K562 (cell line): ENCODE results near the gene MRPL58. TPM values are rescaled to one million over a fixed set of nuclear protein-coding genes. Genes with fewer than 3 reads are reported as not detected.
A peak's percentile ranks its signal among the peaks of the same experiment; 100 is the strongest.

Experiments
- ATAC-seq: fragments of 200-7000 bp; cut with Tn5 transposase; 3 replicates; pipeline ENCODE4 v1.9.1; 2020; ENCODE audit warnings: moderate library complexity
- BruUV-seq: library from RNA; stranded (reverse); fragments of 400-500 nt; replicated peaks from 2 replicates; lab custom pipeline; 2021; lab: Mats Ljungman, UMichigan
- CTCF ChIA-PET: fragments of 300-600 bp; formaldehyde crosslinking; extraction: SDS; loops from one replicate; lab custom pipeline; 2021; ENCODE audit warnings: low intra/inter-chr PET ratio; lab: Yijun Ruan, JAX
- POLR2A ChIA-PET: fragments of 300-600, 350-650 bp; sonication (Branson Sonifier 250); formaldehyde crosslinking; extraction: SDS; loops from one replicate; lab custom pipeline; 2021; ENCODE audit warnings: antibody characterized with exemption, inconsistent platforms; lab: Yijun Ruan, JAX
- DNase-seq, 4 experiments: peaks; one replicate each; pipeline versions ENCODE4 v3.0.0 to v3.0.0-alpha.2; 2011 to 2018; ENCODE audit warnings: low spot score in 3 of 4, mixed read lengths in 3 of 4; ENCODE audit errors: extremely low read depth in 1 of 4
- FAIRE-seq: peaks from 2 replicates; lab custom pipeline; 2011; peaks lifted over from hg19 to GRCh38; lab: Jason Lieb, UNC
- H2AFZ ChIP-seq: 2 replicates; pipeline ENCODE4 v1.6.0; 2011; ENCODE audit warnings: low read depth, low read length, control low read depth, inconsistent platforms
- H3K27ac ChIP-seq: fragments of 200-600 bp; 3 replicates; pipeline ENCODE4 v1.8.0; 2011; ENCODE audit warnings: low read depth, mild to moderate bottlenecking, control low read depth, inconsistent platforms, low read length, moderate library complexity, mixed read lengths; ENCODE audit errors: extremely low read depth
- H3K27me3 ChIP-seq, 2 experiments: fragments of 300-600 bp in 1 of 2; 2 replicates in 1 of 2; 3 replicates in 1 of 2; pipeline versions ENCODE4 v1.6.0 to v1.8.0; 2011; ENCODE audit warnings: inconsistent platforms in 2 of 2, low read length in 2 of 2, mild to moderate bottlenecking in 1 of 2, mixed read lengths in 1 of 2, moderate library complexity in 1 of 2; ENCODE audit not compliant: control insufficient read depth in 2 of 2, insufficient read depth in 2 of 2
- H3K36me3 ChIP-seq: fragments of 300-600 bp; 3 replicates; pipeline ENCODE4 v1.8.0; 2011; ENCODE audit warnings: mild to moderate bottlenecking, low read length, inconsistent platforms; ENCODE audit not compliant: control insufficient read depth, insufficient read depth
- H3K4me1 ChIP-seq, 2 experiments: fragments of 200-600 bp in 1 of 2; replicated peaks in 1 of 2; 2 replicates in 1 of 2; 3 replicates in 1 of 2; pipeline versions ENCODE4 v1.5.1 to v1.8.0; 2011; ENCODE audit warnings: inconsistent platforms in 2 of 2, low read length in 2 of 2, mild to moderate bottlenecking in 1 of 2, mixed read lengths in 1 of 2, moderate library complexity in 1 of 2; ENCODE audit not compliant: control insufficient read depth in 2 of 2, insufficient read depth in 2 of 2
- H3K4me2 ChIP-seq: 2 replicates; pipeline ENCODE4 v1.6.1; 2011; ENCODE audit warnings: low read length, control low read depth, inconsistent platforms, mixed read lengths; ENCODE audit not compliant: insufficient read depth
- H3K4me3 ChIP-seq: fragments of 200-600 bp; sonication (generic), shearing (Covaris generic); 2 replicates; pipeline ENCODE4 v1.5.1; 2016; ENCODE audit warnings: control low read depth, inconsistent platforms
- H3K79me2 ChIP-seq: fragments of 200-600 bp; 3 replicates; pipeline ENCODE4 v1.8.0; 2011; ENCODE audit warnings: low read length, inconsistent platforms; ENCODE audit not compliant: control insufficient read depth, insufficient read depth
- H3K9ac ChIP-seq, 2 experiments: 2 replicates each; pipeline versions ENCODE4 v1.6.0 to v1.6.1; 2011; ENCODE audit warnings: low read depth in 2 of 2, low read length in 2 of 2, control low read depth in 1 of 2, inconsistent platforms in 1 of 2, mild to moderate bottlenecking in 1 of 2, mixed read lengths in 1 of 2; ENCODE audit not compliant: insufficient read depth in 1 of 2
- H3K9me1 ChIP-seq: one replicate; pipeline ENCODE4 v1.6.0; 2011; ENCODE audit warnings: inconsistent platforms, mild to moderate bottlenecking, low read length, moderate library complexity; ENCODE audit not compliant: control insufficient read depth, insufficient read depth
- H3K9me3 ChIP-seq: replicated peaks from 2 replicates; pipeline ENCODE4 v1.5.1; 2011; ENCODE audit warnings: low read depth, low read length, inconsistent platforms; ENCODE audit not compliant: control insufficient read depth, insufficient read depth
- H4K20me1 ChIP-seq: replicated peaks from 2 replicates; pipeline ENCODE4 v1.6.1; 2011; ENCODE audit warnings: low read length, inconsistent platforms, mixed read lengths; ENCODE audit not compliant: control insufficient read depth, insufficient read depth
- ATF7 ChIP-seq: fragments of 450-650 bp; IDR thresholded peaks from 2 replicates; pipeline ENCODE4 v1.7.1; 2014; ENCODE audit warnings: mild to moderate bottlenecking, moderate library complexity
- BMI1 ChIP-seq: fragments of 150-350 bp; IDR thresholded peaks from 2 replicates; pipeline ENCODE4 v1.6.1; 2014; ENCODE audit warnings: low read length
- CTCF ChIP-seq, 3 experiments: IDR thresholded peaks in 2 of 3; conservative IDR thresholded peaks in 1 of 3; 2 replicates each; pipeline ENCODE4 v1.5.1; 2011 to 2012; ENCODE audit warnings: low read length in 3 of 3, mild to moderate bottlenecking in 3 of 3, control low read depth in 2 of 3, improper control_type of control experiment in 1 of 3, inconsistent platforms in 1 of 3, low read depth in 1 of 3, mixed read lengths in 1 of 3, moderate library complexity in 1 of 3; ENCODE audit not compliant: insufficient read depth in 2 of 3
- JUND ChIP-seq, 2 experiments: IDR thresholded peaks; 2 replicates in 1 of 2; 3 replicates in 1 of 2; pipeline ENCODE4 v1.6.1; 2011; ENCODE audit warnings: borderline replicate concordance in 2 of 2, low read depth in 2 of 2, low read length in 2 of 2, improper control_type of control experiment in 1 of 2, missing biosample characterization in 1 of 2, missing genetic modification characterization in 1 of 2, missing genetic modification reagents in 1 of 2
- PHF20 ChIP-seq: fragments of 450-650 bp; IDR thresholded peaks from 2 replicates; pipeline ENCODE4 v1.6.1; 2018; ENCODE audit not compliant: partially characterized antibody
- RAD21 ChIP-seq, 2 experiments: fragments of 250-450 bp in 1 of 2; fragments of 450-650 bp in 1 of 2; sonication (Bioruptor Pico) in 1 of 2; formaldehyde crosslinking in 1 of 2; IDR thresholded peaks in 1 of 2; conservative IDR thresholded peaks in 1 of 2; 2 replicates each; pipeline versions ENCODE4 v1.4.0 to v1.8.0; 2020 to 2022; ENCODE audit warnings: mild to moderate bottlenecking in 2 of 2, moderate library complexity in 1 of 2
- RNF2 ChIP-seq: sonication (generic); IDR thresholded peaks from 2 replicates; pipeline ENCODE4 v1.6.1; 2016
- USF1 ChIP-seq: sonication (generic); formaldehyde crosslinking; IDR thresholded peaks from 2 replicates; pipeline ENCODE4 v1.9.0; 2022; ENCODE audit warnings: mild to moderate bottlenecking, missing genetic modification reagents
- WGBS: fragments of 100-300 bp; shearing (Covaris generic); methylation state at CpG from one replicate; pipeline ENCODE4 v1.1.6; 2016; ENCODE audit warnings: low coverage, mixed read lengths; ENCODE audit not compliant: insufficient coverage; ENCODE audit errors: missing lambda C conversion rate; 5-methylcytosine and 5-hydroxymethylcytosine counted together
- in situ Hi-C: fragments of 300-500 bp; cut with MboI; formaldehyde crosslinking; loops from 4 replicates; pipeline ENCODE4 v1.15.0; 2018; ENCODE audit warnings: inconsistent platforms, mixed read lengths
- intact Hi-C: fragments of 100-400 bp; cut with micrococcal nuclease; formaldehyde crosslinking; loops from 2 replicates; pipeline ENCODE4 v1.14.2; 2022
- polyA plus RNA-seq, 8 experiments: library from polyadenylated mRNA; depleted of rRNA in 4 of 8; stranded (reverse) in 5 of 8; unstranded in 3 of 8; fragments of >200 nt; fragmentation: Nextera tagmentation in 2 of 8; fragmentation: Illumina TruSeq in 1 of 8; extraction: Ambion mirVana in 2 of 8; extraction: Trizol in 1 of 8; gene quantifications; 2 replicates each; pipeline versions ENCODE4 v1.2.1 to v1.2.3, GENCODE V29; 2011 to 2014; ENCODE audit warnings: inconsistent platforms in 1 of 8, missing spikeins in 1 of 8
- total RNA-seq, 7 experiments: library from RNA; depleted of rRNA in 6 of 7; stranded (reverse); fragments of >200 nt in 6 of 7; fragmentation: Illumina TruSeq in 2 of 7; extraction: Trizol in 2 of 7; gene quantifications; 2 replicates each; pipeline versions ENCODE4 v1.2.1 to v1.2.3, GENCODE V29; 2011 to 2021; ENCODE audit warnings: low replicate concordance in 1 of 7

Gene MRPL58
- total and polyA plus RNA-seq, 9 of the 15 experiments (the other 6 are each of a cell fraction or from before 2014, with no cell fraction given), result 30.8 to 107 (median 72.4) TPM

GRCh38 chr17:75010683-75011400, 1.6 kb upstream of the MRPL58 start:
- BruUV-seq, result no TSS peak
- intact Hi-C loops, result no loop called here
- ATAC-seq, result no peak
- Histone ChIP-seq H3K4me1 (peaks cover 18 to 20% of the 10 kb centered on the region in 2 experiments; a peak in 4 of 5 replicates), H3K9ac (no peak overlapping the region), H3K27me3 (no peaks in the 10 kb centered on the region), H3K4me3 (no peak overlapping the region), H3K36me3 (peaks cover 9% of the 10 kb centered on the region; the same call in 1 of the 3 replicates), H3K79me2 (peaks cover 27% of the 10 kb centered on the region), H4K20me1 (no peaks in the 10 kb centered on the region), H3K4me2 (no peak overlapping the region), H3K9me1 (peaks cover 3% of the 10 kb centered on the region), H3K9me3 (no peaks in the 10 kb centered on the region), H3K27ac (no peak overlapping the region), H2AFZ (peak overlapping the region; percentile 83)
- peak; percentile 17 to 49 (median 22) for DNase-seq
- FAIRE-seq, result no peak
- CTCF ChIA-PET, result interaction anchor here (1.1 to 1.9 kb wide), 4 partner anchors 23 to 191 kb away, joined by 3 to 8 read pairs (median 4); no protein-coding TSS in a partner anchor
- in situ Hi-C loops, result no loop called here
- POLR2A ChIA-PET, result interaction anchor here (0.7 to 4.7 kb wide), 17 partner anchors 8 to 161 kb away, joined by 3 to 26 read pairs (median 6); partner anchors contain the start of gene CDR2L
- WGBS, result 64% methylated on average over 6 of the region's 8 CpGs
- peak; percentile 50 for TF ChIP-seq USF1 (CRISPR knock-in tag)
- no peak for TF ChIP-seq PHF20
- no peak for TF ChIP-seq RNF2
- TF ChIP-seq JUND (IDR thresholded peaks at IDR 0.05; ENCODE audit: borderline replicate concordance, low read depth, low read length), result 0 out of 2 replicates have a peak, but pooled peaks have one; percentile 25
- peak; percentile 36; the same call in 2 of the 3 replicates for TF ChIP-seq JUND (tag; IDR thresholded peaks at IDR 0.05; ENCODE audit: borderline replicate concordance, low read depth, low read length)
- TF ChIP-seq CTCF (IDR thresholded peaks at IDR 0.05 in 2 of 3, conservative IDR thresholded peaks at IDR 0.05 in 1 of 3; ENCODE audit: insufficient read depth in 2 of 3, low read depth in 1 of 3, low read length in 3 of 3), result peak in 1 of 3 experiments; percentile 36; a peak in 2 of 6 replicates
- no peak for TF ChIP-seq BMI1
- peak in 1 of 2 experiments; percentile 33; a peak in 2 of 4 replicates for TF ChIP-seq RAD21 (CRISPR knock-in tag; conservative IDR thresholded peaks at IDR 0.05 in 1 of 2, IDR thresholded peaks at IDR 0.05 in 1 of 2)
- TF ChIP-seq ATF7, result peak; percentile 85
